Activated T-cell treated with anti-CD3 and anti-CD28 coated beads, Interleukin-2, amount 50 U/mL, for 72 hours (primary cell): ENCODE results near the gene IQGAP1. TPM values are rescaled to one million over a fixed set of nuclear protein-coding genes. Genes with fewer than 3 reads are reported as not detected.

Experiments used
- ATAC-seq, 2 donors: fragments of 150-1000 bp; cut with Tn5 transposase; replicated peaks in 1 of 2; 2 replicates each; pipeline ENCODE4 v1.10.0; 2021; ENCODE audit warnings: moderate library complexity in 2 of 2, mild to moderate bottlenecking in 1 of 2
- DNase-seq, 2 donors: peaks; one replicate each; pipeline ENCODE4 v3.0.0; 2021 to 2022; ENCODE audit warnings: mixed read lengths in 1 of 2
- H3K27ac Mint-ChIP-seq: one replicate; pipeline ENCODE4 v1.8.0; 2022; ENCODE audit warnings: mild to moderate bottlenecking, moderate library complexity, mixed read lengths
- H3K27me3 Mint-ChIP-seq: one replicate; pipeline ENCODE4 v1.8.0; 2022; ENCODE audit warnings: low read depth, mixed read lengths
- H3K36me3 Mint-ChIP-seq, 2 donors: one replicate each; pipeline ENCODE4 v1.8.0; 2022; ENCODE audit warnings: mixed read lengths in 2 of 2, mild to moderate bottlenecking in 1 of 2; ENCODE audit not compliant: insufficient read depth in 2 of 2
- H3K4me1 Mint-ChIP-seq: one replicate; pipeline ENCODE4 v1.8.0; 2022; ENCODE audit warnings: low read depth, mixed read lengths
- H3K4me3 Mint-ChIP-seq, 2 donors: one replicate each; pipeline ENCODE4 v1.8.0; 2022; ENCODE audit warnings: mild to moderate bottlenecking in 2 of 2, mixed read lengths in 2 of 2, moderate library complexity in 2 of 2
- H3K9me3 Mint-ChIP-seq, 2 donors: one replicate each; pipeline ENCODE4 v1.8.0; 2022; ENCODE audit warnings: mixed read lengths in 2 of 2
- total RNA-seq, 2 donors: library from RNA; stranded (reverse); gene quantifications; one replicate each; pipeline ENCODE4 v1.2.3, GENCODE V29; 2022

The IQGAP1 gene
- total RNA-seq, 2 donors from 2014 or later = 177 to 184 TPM

DNA sequence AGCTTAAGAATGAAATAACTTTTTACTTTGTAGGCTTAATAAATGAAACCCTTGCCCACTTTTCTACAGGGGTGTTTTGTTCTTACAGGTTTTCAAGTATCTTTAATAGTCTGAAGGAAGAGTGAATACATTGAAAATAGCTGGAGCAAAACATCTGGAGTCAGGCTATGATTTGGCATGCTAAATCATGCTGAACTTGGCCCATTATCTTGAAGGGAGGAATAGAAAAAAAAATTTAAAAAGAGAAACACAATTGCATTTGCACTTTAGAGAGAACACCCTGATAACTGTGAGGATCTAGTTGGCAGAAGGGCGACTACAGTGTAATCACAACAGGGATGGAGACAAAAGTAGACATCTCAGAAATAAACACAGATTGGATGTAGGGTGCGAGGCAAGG, 1.8 kb upstream of the IQGAP1 start:
- no peak for ATAC-seq
- no peak for DNase-seq
- Mint-ChIP-seq H3K4me1 (peaks cover 30% of the 10 kb centered on the region), H3K36me3 (peaks cover 8 to 19% of the 10 kb centered on the region in 2 donors), H3K27me3 (no peaks in the 10 kb centered on the region), H3K9me3 (no peaks in the 10 kb centered on the region), H3K4me3 (peak overlapping the region; percentile 38 to 77), H3K27ac (peak overlapping the region; percentile 71)

DNA sequence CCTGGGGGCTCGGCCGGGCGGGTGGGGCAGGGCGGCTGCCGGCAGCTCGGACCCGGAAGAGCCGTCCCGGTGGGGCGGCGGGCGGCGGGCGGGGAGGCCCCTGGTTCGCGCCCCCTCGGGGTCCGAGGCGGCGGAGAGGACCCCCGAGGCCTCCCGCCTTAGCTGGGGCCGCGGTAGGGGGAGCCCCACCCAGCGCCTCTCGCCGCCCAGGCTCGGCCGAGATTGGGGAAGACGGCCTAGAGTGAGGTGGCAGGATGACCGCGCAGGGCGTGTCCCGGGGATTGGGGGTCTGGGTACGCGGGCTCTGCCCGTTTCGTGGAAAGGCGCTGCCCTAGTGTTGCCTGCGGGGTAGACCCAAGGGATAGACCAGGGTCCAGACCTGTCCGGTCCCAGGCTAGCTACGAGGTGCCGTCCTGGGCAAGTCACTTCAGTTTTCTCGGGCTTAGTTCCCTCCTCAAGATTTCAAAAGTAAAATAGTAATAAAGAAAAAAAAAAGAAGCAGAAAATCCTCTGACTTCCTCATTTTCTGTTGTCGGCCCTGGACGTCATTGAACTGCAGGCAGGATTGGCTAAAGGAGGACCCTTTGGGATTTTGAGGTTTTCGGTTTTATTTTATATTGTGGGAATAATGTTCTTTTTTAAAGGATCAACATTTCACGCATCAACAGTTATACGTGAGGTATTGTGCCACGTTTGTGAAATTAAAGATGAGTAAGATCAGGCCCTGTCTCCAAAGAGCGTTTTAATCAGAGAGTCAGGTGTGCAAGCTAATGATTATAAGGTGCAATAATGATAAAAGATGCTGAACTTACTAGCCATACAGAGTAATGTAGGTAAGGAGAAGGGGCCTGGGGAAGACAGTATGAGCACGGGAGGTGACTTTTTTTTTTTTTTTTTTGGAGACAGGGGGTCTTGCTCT, 679 bp downstream of the IQGAP1 start:
- Mint-ChIP-seq H3K27ac (peak overlapping the region; percentile 96), H3K36me3 (peaks cover 11 to 37% of the 10 kb centered on the region in 2 donors), H3K27me3 (no peaks in the 10 kb centered on the region), H3K9me3 (no peaks in the 10 kb centered on the region), H3K4me1 (peaks cover 53% of the 10 kb centered on the region), H3K4me3 (peak overlapping the region; percentile 93 to 95)
- DNase-seq (peak; percentile 75 to 78), ATAC-seq (peak; percentile 49 to 65)

DNA sequence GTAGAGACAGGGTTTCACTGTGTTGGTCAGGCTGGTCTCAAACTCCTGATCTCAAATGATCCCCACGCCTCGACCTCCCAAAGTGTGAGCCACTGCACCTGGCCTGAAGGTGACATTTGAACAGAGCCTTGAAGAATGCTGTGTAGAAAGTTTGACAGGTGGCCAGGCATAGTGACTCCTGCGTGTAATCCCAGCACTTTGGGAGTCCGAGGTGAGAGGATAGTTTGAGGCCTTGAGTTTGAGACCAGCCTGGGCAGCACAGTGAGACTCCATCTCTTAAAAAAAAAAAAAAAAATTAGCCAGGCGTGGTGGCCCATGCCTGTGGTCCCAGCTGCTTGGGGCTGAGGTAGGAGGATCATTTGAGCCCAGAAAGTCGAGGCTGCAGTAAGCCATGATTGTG, 1.5 kb downstream of the IQGAP1 start:
- H3K4me1 Mint-ChIP-seq = peaks cover 57% of the 10 kb centered on the region
- ATAC-seq (no peak), DNase-seq (no peak)
- no peaks in the 10 kb centered on the region for H3K27me3 Mint-ChIP-seq
- H3K36me3 Mint-ChIP-seq = peaks cover 11 to 38% of the 10 kb centered on the region in 2 donors
- H3K9me3 Mint-ChIP-seq = no peaks in the 10 kb centered on the region
- peak overlapping the region; percentile 66 for H3K27ac Mint-ChIP-seq
- H3K4me3 Mint-ChIP-seq = peak overlapping the region; percentile 93 to 94

DNA sequence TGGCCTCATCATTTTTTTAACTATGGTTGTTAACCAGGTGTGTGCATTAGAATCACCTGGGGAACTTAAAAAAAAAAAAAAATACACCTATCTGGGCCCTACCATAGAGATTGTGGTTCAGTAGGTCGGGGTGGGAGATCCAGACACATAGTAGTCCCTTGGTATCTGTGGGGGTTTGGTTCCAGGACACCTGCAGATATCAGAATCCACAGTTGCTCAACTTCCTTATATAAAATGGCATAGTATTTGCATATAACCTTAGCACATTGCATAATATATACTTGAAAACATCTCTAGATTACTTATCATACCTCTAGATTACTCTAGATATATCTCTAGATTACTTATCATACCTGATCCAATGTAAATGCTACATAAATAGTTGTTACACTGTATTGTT, 5.0 kb downstream of the IQGAP1 start:
- H3K27ac Mint-ChIP-seq = no peak overlapping the region
- H3K9me3 Mint-ChIP-seq = no peaks in the 10 kb centered on the region
- H3K4me1 Mint-ChIP-seq = peaks cover 76% of the 10 kb centered on the region
- ATAC-seq = no peak
- H3K36me3 Mint-ChIP-seq = peaks cover 12 to 44% of the 10 kb centered on the region in 2 donors
- H3K27me3 Mint-ChIP-seq = no peaks in the 10 kb centered on the region
- DNase-seq = no peak
- H3K4me3 Mint-ChIP-seq = no peak overlapping the region

DNA sequence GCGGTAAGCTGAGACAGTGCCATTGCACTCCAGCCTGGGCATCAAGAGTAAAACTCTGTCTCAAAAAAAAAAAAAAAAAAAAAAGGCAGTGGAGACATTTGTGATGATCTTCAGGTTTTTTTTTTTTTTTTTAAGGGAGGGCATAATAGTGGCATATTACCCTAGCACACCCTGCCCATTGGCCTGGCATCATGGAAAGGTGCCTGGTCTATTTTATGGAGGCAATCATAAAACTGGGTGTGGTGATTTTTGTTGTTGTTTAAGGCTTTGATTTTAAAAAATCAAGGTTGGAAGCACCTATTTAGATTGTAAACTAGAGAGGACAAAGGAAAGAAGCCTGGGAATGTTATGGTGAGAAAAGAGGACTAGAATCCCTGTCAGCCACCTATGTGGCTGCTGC, 6.0 kb downstream of the IQGAP1 start:
- Mint-ChIP-seq H3K27me3 (no peaks in the 10 kb centered on the region), H3K9me3 (no peaks in the 10 kb centered on the region), H3K27ac (no peak overlapping the region), H3K4me1 (peaks cover 72% of the 10 kb centered on the region), H3K36me3 (peaks cover 11 to 39% of the 10 kb centered on the region in 2 donors), H3K4me3 (no peak overlapping the region)
- ATAC-seq (no peak), DNase-seq (no peak)

DNA sequence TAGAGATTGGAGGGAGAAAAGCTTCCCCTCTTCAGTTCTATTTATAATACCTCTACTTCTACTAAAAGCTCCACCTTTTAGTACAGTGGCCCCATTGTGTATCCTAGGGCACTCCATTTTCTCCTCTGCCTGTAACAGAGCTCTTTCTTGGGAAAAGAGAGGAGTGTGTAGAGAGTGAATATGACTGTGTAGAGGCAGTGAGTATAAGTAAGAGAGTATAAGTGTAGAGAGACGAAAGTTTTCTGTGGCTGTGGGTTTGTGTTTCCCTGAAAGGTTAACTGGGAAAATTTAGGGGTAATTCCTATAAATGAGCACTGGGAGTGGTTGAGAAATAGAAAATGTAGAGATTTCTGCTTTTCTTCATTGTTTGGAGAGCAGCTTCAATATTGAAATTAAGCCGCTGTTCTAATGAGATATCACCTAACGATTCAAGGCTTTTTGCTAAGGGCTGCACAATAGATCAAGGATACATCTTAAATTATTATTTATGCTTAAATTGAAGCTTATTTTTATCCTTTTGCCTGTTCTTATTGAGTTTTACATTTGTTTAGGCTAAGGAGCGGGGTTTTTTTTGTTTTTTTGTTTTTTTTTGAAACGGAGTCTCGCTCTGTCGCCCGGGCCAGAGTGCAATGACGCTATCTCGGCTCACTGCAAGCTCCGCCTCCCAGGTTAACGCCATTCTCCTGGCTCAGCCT, 6.9 kb downstream of the IQGAP1 start:
- DNase-seq = no peak
- H3K4me1 Mint-ChIP-seq = peaks cover 66% of the 10 kb centered on the region
- ATAC-seq = no peak
- H3K36me3 Mint-ChIP-seq = peaks cover 9 to 35% of the 10 kb centered on the region in 2 donors
- no peaks in the 10 kb centered on the region for H3K27me3 Mint-ChIP-seq
- H3K9me3 Mint-ChIP-seq = no peaks in the 10 kb centered on the region
- H3K27ac Mint-ChIP-seq = peak overlapping the region; percentile 1
- H3K4me3 Mint-ChIP-seq = no peak overlapping the region

DNA sequence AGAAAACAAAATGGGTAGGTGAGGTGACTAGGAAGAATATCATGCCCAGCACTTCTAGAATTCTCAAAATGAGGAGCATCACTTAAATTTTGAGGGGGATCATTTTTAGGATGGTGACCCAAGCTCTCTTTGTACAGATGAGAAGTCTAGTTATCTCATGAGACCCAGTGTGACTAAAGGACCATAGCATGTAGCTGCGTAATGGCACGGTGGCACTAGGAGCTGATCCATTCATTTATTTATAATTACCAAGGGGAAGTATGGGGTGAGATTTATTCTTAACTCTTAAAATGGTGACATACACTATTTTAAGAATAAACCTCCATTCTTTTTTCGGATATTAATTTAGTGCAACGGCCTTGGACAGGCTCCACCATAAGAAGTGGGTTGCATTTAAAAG, 8.3 kb downstream of the IQGAP1 start:
- no peak for DNase-seq
- no peaks in the 10 kb centered on the region for H3K9me3 Mint-ChIP-seq
- H3K27ac Mint-ChIP-seq = peak overlapping the region; percentile 25
- H3K27me3 Mint-ChIP-seq = no peaks in the 10 kb centered on the region
- no peak overlapping the region for H3K4me3 Mint-ChIP-seq
- H3K4me1 Mint-ChIP-seq = peaks cover 66% of the 10 kb centered on the region
- peaks cover 4 to 24% of the 10 kb centered on the region in 2 donors for H3K36me3 Mint-ChIP-seq
- ATAC-seq = no peak

DNA sequence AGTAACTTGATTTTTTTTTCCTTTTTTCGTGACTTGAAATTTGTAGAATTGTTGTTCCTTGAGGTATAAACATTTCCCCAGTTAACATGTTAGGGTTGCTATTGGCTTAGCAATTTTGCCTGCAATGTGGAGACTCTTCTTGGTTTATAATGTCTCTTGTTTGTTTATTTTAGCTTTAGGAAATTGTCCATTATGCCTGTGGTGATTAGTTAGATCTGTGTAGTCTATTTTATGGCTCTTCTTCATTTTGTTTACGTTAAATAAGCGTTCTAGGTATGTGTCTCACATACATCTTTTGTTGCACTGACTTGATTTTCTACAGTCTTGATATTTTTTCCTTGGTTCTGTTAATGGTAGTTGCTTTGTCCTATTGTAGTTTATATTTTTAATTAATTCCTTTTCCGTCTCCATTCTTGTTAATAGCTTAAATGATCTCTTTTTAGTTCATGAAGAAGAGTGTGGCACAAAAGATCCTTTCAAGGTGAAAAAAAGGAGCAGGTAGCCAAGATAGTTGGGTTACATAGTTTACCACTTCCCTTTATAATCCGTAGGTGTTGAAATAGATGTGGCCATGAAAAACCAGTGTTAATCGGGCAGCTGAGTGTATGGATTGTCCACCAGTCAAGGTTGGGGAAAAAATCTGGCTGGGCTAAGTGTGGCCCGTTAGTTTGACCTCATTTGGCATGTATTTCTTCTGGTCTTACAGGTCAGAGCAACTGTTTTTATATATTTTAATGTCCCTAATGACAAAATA, 12.1 kb downstream of the IQGAP1 start:
- ATAC-seq (peak; percentile 31 to 33), DNase-seq (no peak)
- H3K4me3 Mint-ChIP-seq = peak overlapping the region; percentile 74 to 89
- peaks cover 3 to 9% of the 10 kb centered on the region in 2 donors for H3K36me3 Mint-ChIP-seq
- no peaks in the 10 kb centered on the region for H3K27me3 Mint-ChIP-seq
- H3K27ac Mint-ChIP-seq = peak overlapping the region; percentile 99
- no peaks in the 10 kb centered on the region for H3K9me3 Mint-ChIP-seq
- H3K4me1 Mint-ChIP-seq = peaks cover 67% of the 10 kb centered on the region

DNA sequence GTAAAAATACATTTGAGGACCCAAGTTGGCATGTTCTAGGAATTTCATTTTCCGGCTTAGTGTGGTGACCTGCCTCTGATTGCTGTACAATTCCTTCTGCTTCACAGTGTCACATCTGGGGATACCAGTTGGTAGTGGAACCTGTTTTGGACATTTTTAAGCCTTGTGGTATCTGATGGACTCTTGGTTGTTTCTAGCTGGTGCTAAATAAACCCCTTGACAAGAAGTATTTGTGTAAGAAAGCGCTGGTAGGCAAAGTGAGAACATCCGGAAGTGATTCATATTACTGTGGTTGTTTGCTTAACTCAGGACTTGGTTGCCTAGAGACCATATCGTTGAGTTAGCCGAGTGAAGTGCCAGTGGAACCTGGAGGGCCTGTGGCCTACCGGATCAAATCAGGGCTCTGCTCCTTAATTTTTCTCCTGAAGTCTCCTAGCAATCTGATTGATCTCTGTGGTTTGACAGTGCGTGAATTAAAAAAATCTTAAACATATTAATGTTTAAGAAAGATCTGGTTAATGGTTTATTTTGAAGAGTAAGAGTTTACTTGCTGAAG, 12.8 kb downstream of the IQGAP1 start:
- ATAC-seq = peak; percentile 100
- H3K4me1 Mint-ChIP-seq = peaks cover 67% of the 10 kb centered on the region

DNA sequence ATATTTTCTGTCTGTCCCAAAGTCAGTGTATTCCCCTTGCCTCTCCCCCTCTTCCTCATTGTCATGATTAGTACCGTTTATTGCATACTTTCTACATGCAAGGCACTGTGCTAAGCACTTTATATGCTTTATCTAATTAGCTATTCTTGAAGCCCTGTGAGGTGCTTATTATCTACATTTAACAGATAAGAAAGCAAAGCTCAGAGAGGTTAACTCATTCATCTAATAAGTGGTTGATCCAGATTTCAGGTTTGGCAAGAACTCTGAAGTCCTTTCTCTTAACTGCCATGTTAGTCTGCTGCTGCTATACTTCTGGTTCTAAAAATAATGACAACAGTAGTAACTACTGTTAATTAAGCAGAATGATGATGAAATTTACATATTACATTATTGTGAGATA, 13.5 kb downstream of the IQGAP1 start:
- no peak for ATAC-seq
- Mint-ChIP-seq H3K4me3 (peak overlapping the region; percentile 74 to 89), H3K27ac (peak overlapping the region; percentile 99), H3K9me3 (no peaks in the 10 kb centered on the region), H3K36me3 (peaks cover 2 to 4% of the 10 kb centered on the region in 2 donors), H3K4me1 (peaks cover 67% of the 10 kb centered on the region), H3K27me3 (no peaks in the 10 kb centered on the region)
- no peak for DNase-seq

More for the DNA sequence above, 12.8 kb downstream of the IQGAP1 start:
- Mint-ChIP-seq H3K4me3 (peak overlapping the region; percentile 74 to 89), H3K9me3 (no peaks in the 10 kb centered on the region), H3K36me3 (peaks cover 3 to 6% of the 10 kb centered on the region in 2 donors), H3K27me3 (no peaks in the 10 kb centered on the region), H3K27ac (peak overlapping the region; percentile 99)
- peak; percentile 68 to 70 for DNase-seq

DNA sequence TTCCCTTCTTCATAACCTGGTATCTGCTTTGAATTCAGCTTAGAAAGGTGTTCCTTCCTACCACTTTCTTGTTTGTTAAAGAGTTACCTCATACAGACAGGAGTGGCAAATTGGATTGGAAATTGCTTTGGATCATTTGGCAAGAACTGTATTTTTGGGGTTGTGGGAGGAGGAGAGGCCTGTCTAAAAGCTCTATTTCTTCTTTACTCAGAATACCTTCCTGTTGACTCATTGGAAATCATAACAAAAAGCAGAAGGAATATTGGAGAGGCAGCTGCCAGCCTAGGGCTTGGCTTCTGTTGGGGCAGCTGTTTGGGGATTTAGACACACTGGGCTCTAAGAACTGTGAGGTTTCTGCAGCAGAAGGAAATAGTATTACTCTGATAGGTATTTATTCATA, 14.2 kb downstream of the IQGAP1 start:
- DNase-seq (no peak), ATAC-seq (no peak)
- H3K4me1 Mint-ChIP-seq = peaks cover 69% of the 10 kb centered on the region
- peak overlapping the region; percentile 99 for H3K27ac Mint-ChIP-seq
- H3K4me3 Mint-ChIP-seq = peak overlapping the region; percentile 74 to 89
- no peaks in the 10 kb centered on the region for H3K9me3 Mint-ChIP-seq
- H3K36me3 Mint-ChIP-seq = peaks cover 2 to 5% of the 10 kb centered on the region in 2 donors
- no peaks in the 10 kb centered on the region for H3K27me3 Mint-ChIP-seq

DNA sequence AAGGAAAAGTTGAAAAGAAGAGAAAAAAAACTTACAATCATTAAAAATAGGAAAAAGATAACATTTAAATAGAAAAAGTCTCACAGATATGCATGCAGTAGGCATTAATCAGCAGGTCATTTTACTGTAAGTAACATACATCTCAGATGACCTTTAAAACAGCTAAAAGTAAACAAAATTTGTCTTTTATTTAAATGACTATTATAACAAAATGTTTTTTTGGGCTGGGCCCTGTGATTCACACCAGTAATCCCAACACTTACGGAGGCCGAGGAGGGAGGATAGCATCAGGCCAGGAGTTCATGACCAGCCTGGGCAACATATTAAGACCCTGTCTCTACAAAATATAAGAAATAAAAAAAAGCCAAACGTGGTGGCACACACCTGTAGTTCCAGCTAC, 14.7 kb downstream of the IQGAP1 start:
- Mint-ChIP-seq H3K4me1 (peaks cover 74% of the 10 kb centered on the region), H3K9me3 (no peaks in the 10 kb centered on the region), H3K36me3 (peaks cover 2 to 5% of the 10 kb centered on the region in 2 donors), H3K27ac (peak overlapping the region; percentile 99), H3K4me3 (peak overlapping the region in 1 of 2 donors; percentile 89), H3K27me3 (no peaks in the 10 kb centered on the region)
- no peak for DNase-seq
- ATAC-seq = no peak
